LNCaP clone FGC (cell line): ENCODE measurements around the gene RHOBTB1.

Experiments
- DNase-seq: peaks from one replicate; pipeline ENCODE4 v3.0.0-alpha.2; 2011; ENCODE audit warnings: low read depth
- H3K4me3 ChIP-seq: 2 replicates; pipeline ENCODE4 v1.5.1; 2011; ENCODE audit warnings: mild to moderate bottlenecking, low read depth, low read length, control low read depth
- CTCF ChIP-seq: IDR thresholded peaks from 2 replicates; pipeline ENCODE4 v1.5.1; 2012; ENCODE audit warnings: mild to moderate bottlenecking; ENCODE audit not compliant: control insufficient read depth, insufficient read depth; ENCODE audit errors: extremely low read depth

Gene RHOBTB1

GRCh38 chr10:60980997-60981396, 37.0 kb upstream of the RHOBTB1 start:
- H3K4me3 ChIP-seq: no peak overlapping the region
- DNase-seq: no peak
- no peak for TF ChIP-seq CTCF

GRCh38 chr10:60979667-60980104, 35.7 kb upstream of the RHOBTB1 start:
- TF ChIP-seq CTCF: no peak
- DNase-seq: no peak
- no peak overlapping the region for H3K4me3 ChIP-seq

GRCh38 chr10:60978287-60979115, 34.5 kb upstream of the RHOBTB1 start:
- no peak for DNase-seq
- no peak overlapping the region for H3K4me3 ChIP-seq
- no peak for TF ChIP-seq CTCF

GRCh38 chr10:60977161-60978122, 33.5 kb upstream of the RHOBTB1 start:
- no peak overlapping the region for H3K4me3 ChIP-seq
- DNase-seq: no peak
- no peak for TF ChIP-seq CTCF

- TF ChIP-seq CTCF: no peak
- H3K4me3 ChIP-seq: no peak overlapping the region
- no peak for DNase-seq
Observed at GRCh38 chr10:60976687-60977086, 32.7 kb upstream of the RHOBTB1 start.

GRCh38 chr10:60975716-60976115, 31.7 kb upstream of the RHOBTB1 start:
- DNase-seq: no peak
- no peak for TF ChIP-seq CTCF
- no peak overlapping the region for H3K4me3 ChIP-seq
